HPDE6-E6E7 (cell line): ENCODE results near the gene MED23.

ENCODE experiments used
- DNase-seq: peaks from one replicate; pipeline ENCODE4 v3.0.0; 2011; ENCODE audit warnings: missing footprints; ENCODE audit errors: extremely low spot score

The MED23 gene

DNA sequence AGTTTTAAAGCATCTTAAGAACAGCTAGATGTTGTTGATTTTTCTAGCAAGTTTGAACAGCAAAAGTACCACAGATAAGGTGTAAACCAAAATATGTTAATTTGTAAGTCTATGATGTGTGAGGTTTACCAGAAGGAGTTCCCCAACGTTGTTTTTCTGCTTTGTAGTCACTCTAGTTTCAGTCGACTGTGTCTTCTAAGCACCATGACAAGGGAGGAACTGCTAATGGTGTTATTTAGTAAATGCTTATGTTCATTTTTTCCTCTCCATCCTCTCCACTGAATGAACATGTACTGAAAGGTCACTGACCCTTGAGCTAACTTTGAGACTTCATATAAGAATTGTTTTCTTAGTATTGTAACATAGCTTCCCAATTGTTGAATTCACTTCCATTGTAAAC lies 12.1 kb upstream of the MED23 start:
- no peak for DNase-seq

GRCh38 chr6:131638013-131638412 lies 10.0 kb upstream of the MED23 start:
- DNase-seq = no peak

DNA sequence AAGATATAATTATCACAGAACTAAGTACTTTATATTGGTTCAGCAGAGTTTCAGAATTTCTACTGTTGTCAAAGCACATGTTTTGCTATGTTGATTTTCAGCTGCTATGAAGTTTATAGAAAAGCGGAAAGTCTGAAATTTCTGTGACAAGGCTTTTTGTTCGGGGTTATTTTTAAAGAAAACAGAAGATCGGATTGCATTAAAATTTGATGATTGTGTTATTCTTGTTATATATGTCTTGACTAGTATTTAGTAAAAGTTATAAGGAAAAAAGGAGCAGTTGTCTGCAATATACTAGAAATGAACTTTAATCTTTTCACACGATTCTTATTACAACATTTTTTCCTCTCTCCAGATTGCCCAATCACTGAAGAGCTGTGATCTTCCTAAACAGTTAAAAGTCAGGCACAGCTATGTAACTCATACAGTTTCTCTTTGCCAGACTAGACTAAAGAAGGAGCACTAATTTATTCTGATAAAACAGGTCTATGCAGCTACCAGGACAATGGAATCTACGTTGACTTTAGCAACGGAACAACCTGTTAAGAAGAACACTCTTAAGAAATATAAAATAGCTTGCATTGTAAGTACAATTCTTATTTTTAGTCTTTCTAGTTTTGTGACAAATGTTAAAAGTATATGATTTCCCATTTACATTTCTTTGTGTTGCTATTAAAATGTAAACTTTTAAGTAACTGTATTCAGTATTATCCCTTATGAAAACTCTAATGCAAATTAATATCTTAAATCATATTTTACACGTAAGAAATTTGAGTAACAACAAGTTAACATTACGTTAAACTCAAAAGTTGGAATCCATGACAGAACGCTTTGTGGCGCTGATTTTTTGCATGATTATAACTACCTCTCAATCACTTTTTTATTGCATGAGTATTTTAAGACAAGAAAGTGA lies 9.1 kb upstream of the MED23 start, which contains the start of gene ENPP3:
Gene ENPP3 (plus strand): TSS at position 423 of the 913 bp plus-strand sequence. CDS start 83 bp downstream, at position 506.
- DNase-seq = no peak

DNA sequence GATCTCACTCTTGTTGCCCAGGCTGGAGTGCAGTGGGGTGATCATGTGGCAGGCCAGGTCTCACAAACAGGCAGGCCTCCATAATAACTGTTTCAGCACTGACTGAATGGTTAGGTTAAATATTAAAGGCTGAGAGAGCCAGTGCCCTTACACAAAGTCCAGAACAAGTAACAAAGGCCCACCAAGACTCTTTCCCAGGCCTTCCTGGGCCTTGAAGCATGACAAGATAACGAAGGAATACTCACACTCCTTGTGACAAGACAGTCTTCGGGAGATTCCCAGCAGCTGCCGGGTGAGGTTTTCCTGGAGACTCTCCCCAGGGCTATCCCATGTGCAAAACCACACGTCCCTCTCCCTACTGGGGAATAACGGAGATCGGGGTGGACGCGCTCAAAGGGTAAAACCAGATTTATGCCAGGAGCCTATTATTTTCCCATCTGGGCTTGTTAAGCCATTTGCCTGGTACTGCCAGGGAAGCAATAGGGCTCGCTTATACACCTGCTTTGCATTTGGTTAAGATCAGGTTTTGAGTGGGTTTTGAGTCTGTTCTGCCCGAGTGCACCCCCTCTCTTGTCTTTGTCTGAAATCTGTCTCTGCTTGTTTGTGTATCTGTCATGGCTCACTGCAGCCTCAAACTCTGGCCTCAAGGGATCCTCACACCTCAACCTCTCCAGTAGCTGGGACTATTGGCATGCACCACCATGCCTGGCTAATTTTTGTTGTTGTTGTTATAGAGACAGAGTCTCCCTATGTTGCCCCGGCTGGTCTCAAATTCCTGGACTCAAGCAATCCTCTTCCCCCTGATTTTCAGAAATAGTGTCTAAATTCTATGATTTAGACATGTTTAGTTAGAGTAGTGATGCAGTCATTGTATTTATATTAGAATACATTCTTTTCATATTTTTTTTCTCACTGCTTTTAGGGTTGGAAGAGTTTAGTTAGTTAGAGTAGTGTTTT lies 7.6 kb upstream of the MED23 start:
- DNase-seq = no peak

DNA sequence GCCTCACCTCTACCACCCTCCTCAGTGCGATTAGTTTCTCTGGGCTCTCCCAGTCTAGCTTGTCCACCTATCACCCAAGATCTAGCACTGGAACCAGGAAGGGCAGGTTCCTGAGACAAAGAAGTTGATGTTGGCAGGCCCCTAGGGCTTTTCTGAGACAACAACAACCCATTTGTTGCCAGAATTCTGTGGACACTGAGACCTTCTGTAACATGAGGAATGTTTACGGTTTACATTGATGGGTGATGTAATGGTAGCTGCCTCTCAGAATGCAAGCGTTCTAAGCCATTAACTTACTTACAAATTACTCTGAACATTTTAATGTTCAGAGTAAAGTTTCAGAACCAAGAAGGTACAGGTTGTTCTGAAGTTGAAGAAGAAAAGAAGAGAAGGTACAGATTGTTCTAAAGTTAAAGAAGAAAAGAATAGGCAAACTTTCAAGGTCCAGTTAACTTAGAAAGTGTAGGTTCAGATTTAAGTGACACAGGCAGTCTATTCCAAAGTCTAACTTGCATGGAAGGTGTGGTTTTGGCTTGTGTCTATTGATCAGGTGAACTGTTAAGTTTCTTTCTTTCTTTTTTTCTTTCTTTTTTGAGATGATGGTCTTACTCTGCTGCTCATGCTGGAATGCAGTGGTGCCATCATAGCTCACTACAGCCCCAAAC lies 3.7 kb upstream of the MED23 start:
- DNase-seq = no peak

DNA sequence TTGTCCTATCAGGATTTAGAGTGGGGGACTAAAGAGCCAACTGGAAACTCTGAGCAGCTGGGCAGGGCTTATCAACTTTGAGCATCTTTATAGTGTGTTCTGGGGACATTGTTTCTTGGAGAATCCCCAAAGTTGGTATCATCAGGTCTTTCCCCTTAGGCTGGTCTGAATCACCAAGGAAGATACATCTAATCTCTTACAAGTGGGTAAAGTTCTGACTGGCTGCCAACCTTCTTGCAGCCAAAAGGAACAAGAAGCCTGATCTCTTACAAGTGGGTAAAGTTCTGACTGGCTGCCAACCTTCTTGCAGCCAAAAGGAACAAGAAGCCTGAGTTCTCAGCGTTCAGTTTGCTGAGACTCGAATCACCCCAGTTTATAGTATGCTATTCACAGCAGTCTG lies 1.6 kb upstream of the MED23 start:
- no peak for DNase-seq

DNA sequence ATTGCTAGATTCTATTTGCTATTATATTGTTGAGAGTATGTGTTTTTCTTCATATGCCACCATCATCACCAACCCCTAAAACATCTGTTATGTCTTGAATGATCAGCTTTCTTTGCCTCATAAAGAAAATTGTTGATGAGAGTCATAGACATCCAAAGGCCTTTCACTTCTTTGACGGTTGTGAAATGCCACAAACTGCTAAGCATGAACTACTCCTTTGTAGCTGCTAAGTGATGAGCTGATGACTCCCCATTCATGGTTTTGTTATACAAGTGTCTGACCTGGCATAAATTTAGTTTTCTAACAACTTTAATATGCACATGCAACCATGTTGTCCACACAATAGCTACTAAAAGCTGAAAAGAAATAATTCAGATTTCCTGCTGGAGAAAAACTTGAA lies 684 bp upstream of the MED23 start:
- no peak for DNase-seq

DNA sequence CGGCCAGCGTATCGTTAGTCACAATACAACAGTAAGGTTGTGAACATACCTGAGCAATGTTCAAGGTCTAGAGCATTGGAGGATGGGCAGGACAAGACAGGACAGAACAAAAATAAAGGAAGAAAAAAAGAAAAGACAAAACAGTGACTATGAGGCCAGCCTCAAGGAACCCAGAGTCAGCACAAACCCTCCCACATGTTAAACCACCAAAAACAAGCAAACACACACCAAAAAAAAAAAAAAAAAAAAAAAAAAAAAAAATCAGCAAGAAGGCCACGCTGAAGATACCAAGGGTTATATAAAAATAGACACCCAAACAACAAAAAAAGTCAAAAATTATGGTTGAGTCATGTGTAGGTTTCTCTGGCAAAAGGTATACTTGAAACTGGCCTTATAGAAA lies 12.8 kb downstream of the MED23 start:
- DNase-seq = no peak

- DNase-seq = no peak
Observed at GRCh38 chr6:131613296-131613925, 14.6 kb downstream of the MED23 start.

GRCh38 chr6:131602781-131603312 lies 25.2 kb downstream of the MED23 start:
- peak; percentile 3 for DNase-seq

DNA sequence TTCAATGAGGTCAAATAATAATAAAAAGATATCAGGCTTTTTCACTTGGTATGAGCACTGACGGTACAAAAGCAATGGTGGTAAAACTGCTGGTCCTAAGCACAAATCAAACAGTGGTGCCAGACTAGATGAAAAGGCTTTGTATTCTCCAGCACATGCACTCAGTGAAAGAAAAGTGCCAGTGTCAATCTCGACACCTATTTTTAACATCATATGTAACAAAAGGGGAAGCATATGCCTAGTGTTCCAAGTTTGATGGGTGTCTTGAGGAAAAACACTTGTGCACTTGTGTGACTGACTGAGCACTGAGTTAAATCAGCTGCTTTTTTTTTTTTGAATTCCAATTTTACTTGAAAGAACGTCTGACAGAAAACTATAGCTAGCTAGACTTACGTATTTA lies 27.3 kb downstream of the MED23 start:
- no peak for DNase-seq

DNA sequence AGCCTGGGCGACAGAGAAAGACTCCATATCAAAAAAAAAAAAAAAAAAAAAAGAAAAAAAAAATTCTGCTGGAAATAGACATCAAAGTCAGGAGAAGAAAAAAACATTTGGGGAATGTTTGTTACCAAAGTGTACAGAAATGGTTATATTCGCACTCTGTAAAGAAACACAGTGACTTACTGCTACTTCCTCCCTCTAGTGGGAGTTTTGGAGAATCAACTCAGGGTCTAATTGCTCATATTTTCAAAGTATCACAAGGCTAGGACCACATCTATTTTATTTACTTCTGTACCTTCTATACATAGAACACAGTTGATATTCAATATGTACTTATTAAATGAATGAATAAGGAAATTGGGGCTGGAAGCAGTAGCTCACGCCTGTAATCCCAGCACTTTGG lies 30.6 kb downstream of the MED23 start:
- no peak for DNase-seq

GRCh38 chr6:131594074-131594473 lies 34.0 kb downstream of the MED23 start:
- no peak for DNase-seq

DNA sequence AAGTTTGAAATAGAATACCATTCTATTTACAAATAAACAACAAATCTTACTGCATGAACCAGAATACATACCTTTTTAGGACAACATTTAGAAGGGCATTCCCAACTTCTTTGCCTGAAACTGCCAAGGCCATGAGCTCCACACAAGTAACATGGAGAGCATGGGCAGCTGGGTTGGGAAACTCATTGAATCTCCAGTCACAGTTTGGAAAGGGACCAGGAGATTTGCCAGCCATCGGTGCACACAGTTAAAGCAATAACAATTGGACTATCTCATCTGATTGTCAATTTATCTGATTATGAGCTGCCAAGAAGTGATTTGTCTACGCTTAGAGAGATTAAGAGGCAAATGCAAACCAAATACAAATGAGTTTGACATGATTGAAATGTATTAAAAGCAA lies 35.1 kb downstream of the MED23 start:
- no peak for DNase-seq

- no peak for DNase-seq
Observed at GRCh38 chr6:131588643-131589042, 39.4 kb downstream of the MED23 start.

DNA sequence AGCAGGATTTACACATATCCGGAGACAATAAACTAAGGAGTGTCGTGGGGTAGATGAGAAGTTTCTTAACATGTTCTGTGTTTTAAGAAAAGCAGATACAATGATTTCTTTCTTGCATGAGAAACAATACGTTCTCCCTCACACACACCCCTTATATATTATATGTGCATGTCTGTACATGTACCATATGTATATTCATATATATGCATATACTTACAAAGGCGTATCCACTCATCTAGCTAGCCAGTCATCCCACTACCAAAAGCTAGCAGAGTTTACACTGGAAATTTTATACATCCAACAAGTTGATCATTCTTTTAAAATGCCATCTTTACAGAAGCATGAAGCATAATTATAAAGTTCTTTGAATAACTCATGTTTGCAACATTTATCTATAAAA lies 40.1 kb downstream of the MED23 start:
- DNase-seq = no peak

GRCh38 chr6:131586543-131586942 lies 41.5 kb downstream of the MED23 start:
- no peak for DNase-seq

DNA sequence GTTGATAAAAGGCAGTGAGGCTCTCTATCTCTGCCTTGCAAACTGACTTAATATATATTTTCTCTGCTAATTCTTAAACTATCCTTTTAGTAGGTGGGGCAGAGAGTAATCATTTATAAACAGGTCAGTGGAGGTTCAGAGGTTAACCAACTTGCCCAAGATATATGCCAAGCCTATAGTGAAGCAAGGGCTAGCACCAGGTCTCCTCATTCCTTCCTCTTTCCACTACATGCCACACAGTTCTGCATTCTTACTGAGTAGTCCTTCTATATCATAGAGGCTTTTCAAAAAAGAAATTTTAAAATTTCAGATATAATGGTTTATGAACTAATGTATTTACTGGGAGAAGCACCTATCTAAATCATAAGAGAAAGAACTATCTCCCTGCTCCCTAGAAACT lies 46.5 kb downstream of the MED23 start:
- DNase-seq = no peak

DNA sequence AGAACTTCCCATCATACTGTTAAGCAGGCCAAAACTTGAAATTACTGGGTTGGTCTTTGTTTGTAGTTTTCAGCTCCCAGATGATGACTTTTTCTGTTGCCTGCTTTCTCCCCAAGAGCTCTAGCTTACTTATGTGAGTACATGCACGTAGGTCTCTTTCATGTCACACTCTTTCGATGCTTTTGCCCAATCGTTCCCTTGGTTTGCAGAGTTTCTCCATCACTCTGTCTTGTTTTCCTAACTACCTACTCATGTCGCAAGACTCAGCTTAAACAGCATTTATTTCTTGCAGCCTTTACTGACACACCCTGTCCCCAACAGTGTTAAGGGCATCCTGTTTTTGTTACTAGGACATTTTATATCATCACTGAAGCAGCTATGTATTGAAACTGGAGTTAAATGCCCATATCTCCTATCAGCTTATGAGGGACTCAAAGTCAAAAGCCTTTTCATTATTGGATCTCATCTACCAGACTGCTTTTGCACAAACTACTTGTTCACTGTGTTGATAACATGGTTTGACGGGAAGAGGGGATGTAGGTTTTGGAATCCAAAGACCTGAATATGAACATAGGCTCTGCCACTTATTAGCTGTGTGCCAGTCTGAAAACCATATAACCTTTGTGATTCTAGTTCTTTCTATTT lies 52.1 kb downstream of the MED23 start:
- DNase-seq = no peak

- DNase-seq = no peak
Observed at GRCh38 chr6:131574686-131575085, 53.4 kb downstream of the MED23 start.

DNA sequence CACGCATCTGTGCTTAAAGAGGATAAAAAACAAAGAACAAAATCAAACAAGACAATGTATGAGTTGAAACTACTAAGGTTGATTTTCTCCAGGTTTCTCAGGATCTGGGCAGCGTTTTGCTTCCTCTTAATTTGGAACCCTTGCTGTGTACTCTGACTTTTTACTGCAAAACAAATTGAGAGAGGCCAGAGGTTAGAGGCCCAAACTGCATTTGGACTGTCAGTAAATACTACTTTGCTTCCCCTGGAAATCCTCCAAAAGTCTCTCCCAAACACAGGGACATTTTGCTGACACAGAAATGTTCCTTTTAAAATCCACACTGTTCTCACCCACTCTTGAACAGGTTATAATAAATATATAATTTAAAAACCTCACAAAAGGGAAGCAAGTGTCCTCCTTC lies 53.9 kb downstream of the MED23 start:
- no peak for DNase-seq
